A673 (cell line): ENCODE results near the gene DSCAML1.

Experiments used
- CTCF ChIP-seq: fragments of 300-800, 200-600 bp; sonication (generic); conservative IDR thresholded peaks from 2 replicates; pipeline ENCODE4 v1.5.1; 2017; ENCODE audit warnings: low read depth, mild to moderate bottlenecking, antibody characterized with exemption, low read length, moderate library complexity, mixed read lengths
- EZH2 ChIP-seq: fragments of 200-600 bp; sonication (generic); IDR thresholded peaks from 2 replicates; pipeline ENCODE4 v1.6.1; 2017; ENCODE audit warnings: borderline replicate concordance, low read depth, mild to moderate bottlenecking, mixed read lengths, antibody characterized with exemption, low read length; ENCODE audit not compliant: poor library complexity, severe bottlenecking

- TF ChIP-seq CTCF (no peak), EZH2 (no peak)
Measured at GRCh38 chr11:117574551-117574950, 222.5 kb downstream of the DSCAML1 start.
